Activated naive CD4-positive, alpha-beta T cell (primary cell): ENCODE results near the gene ZNF366.

Experiments used
- DNase-seq, 4 experiments: peaks; one replicate each; lab custom pipeline; 2025; lab: John Stamatoyannopoulos, UW

Gene ZNF366, protein sequence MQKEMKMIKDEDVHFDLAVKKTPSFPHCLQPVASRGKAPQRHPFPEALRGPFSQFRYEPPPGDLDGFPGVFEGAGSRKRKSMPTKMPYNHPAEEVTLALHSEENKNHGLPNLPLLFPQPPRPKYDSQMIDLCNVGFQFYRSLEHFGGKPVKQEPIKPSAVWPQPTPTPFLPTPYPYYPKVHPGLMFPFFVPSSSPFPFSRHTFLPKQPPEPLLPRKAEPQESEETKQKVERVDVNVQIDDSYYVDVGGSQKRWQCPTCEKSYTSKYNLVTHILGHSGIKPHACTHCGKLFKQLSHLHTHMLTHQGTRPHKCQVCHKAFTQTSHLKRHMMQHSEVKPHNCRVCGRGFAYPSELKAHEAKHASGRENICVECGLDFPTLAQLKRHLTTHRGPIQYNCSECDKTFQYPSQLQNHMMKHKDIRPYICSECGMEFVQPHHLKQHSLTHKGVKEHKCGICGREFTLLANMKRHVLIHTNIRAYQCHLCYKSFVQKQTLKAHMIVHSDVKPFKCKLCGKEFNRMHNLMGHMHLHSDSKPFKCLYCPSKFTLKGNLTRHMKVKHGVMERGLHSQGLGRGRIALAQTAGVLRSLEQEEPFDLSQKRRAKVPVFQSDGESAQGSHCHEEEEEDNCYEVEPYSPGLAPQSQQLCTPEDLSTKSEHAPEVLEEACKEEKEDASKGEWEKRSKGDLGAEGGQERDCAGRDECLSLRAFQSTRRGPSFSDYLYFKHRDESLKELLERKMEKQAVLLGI

GRCh38 chr5:72507231-72507906 lies at the start of gene ZNF366:
TSS of gene ZNF366 (minus strand) at chr5:72507410. CDS start at chr5:72461496, 45,914 bp downstream.
- no peak for DNase-seq

- no peak for DNase-seq
Observed at GRCh38 chr5:72556351-72557166, 49.3 kb upstream of the ZNF366 start.

- no peak for DNase-seq
Observed at GRCh38 chr5:72555871-72556270, 48.7 kb upstream of the ZNF366 start.

GRCh38 chr5:72554897-72555296 lies 47.7 kb upstream of the ZNF366 start:
- no peak for DNase-seq

- no peak for DNase-seq
Observed at GRCh38 chr5:72552041-72552557, 44.9 kb upstream of the ZNF366 start.

DNA sequence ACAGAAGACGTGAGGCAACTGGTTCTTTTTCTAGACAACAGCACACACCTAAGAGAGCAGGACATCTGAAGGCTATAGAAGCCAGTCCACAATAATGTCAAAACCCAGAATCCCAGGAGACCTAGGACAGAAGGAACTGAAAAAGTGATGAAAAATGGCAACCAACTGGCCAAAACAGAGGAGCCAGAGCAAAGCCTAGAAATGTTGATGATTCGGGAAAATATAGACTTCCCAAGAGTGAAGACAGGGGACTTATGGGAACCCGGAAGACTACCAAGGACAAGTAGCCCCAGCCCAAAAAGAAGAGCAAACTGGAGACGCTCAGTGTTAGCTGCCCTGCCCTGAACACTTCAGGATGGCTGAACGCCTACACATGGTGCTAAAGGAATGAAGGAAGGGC lies 43.4 kb upstream of the ZNF366 start:
- DNase-seq, result no peak

- no peak for DNase-seq
Observed at GRCh38 chr5:72543811-72544210, 36.6 kb upstream of the ZNF366 start.

GRCh38 chr5:72543365-72543764 lies 36.2 kb upstream of the ZNF366 start:
- DNase-seq, result no peak

- no peak for DNase-seq
Observed at GRCh38 chr5:72542695-72543094, 35.5 kb upstream of the ZNF366 start.

DNA sequence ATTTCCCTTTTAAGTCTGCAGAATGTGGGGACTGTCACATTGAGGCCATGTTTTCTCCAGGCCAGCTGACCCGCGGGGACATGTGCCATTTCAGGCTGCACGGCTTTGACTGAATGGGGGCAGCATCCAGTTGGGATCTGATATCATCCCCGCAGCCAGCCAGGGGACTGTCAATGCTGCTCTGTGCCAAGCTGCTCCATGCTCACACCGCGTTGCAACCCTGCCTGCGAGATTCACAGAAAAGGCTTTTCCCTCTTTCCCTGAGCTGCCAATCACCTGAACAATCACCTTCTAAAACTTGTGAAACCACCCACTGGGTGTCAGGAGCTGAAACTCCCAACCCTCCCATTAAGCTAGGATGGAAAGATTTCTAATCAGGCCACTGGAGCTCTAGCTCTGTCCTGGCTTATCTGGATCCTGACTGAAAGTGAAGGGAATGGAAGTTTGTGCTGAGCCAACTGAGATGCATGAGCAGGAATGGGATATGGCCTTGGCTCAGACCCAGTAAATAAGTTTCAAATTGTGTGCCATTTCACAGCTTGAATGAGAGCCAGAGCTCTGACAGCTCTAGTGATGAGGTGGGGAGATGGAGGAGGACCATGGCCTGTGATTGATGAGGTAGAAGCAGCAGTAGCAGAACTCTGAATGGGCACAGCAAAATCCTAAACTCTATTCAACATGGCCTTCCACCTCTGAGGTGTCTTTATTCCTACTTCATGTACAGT lies 34.5 kb upstream of the ZNF366 start:
- DNase-seq, result no peak

- DNase-seq, result no peak
Observed at GRCh38 chr5:72540759-72541438, 33.7 kb upstream of the ZNF366 start.

GRCh38 chr5:72539726-72540125 lies 32.5 kb upstream of the ZNF366 start:
- DNase-seq, result no peak

DNA sequence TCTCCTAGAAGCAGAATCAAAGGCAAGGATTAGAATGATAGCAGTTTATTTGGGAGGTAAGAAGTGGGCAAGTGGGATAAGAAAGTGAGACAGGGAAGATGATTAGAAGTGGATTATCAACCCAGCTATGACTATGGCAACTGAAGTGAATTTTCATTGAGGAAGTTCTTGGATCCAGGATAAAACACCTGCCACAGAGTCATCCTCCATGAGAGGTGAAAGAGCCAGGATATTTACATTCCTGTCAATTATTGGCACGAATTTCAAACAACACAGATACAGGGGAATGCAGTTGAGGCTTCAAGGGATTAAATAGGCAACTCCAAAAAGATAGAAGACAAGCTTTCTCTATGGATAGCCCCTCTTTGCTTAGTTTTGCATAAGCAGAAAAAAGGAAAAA lies 31.8 kb upstream of the ZNF366 start:
- no peak for DNase-seq

DNA sequence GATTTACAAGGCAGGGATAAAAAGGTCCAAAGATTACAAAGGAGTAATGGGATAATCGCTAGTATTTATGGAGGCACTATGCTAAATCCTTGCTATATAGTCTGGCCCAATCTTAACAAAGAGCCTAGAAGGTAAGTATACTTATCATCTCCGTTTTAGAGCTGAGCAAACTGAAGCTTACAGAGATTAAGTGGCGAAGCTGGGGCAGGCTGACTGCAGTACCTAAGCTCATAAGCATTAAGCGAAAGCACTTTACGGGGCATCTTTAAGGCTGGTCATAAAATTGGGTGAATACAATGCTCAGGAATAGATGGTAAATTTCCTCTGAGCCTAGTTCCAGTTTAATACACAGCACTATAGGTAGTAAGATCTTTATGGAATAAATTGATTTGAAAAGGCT lies 30.0 kb upstream of the ZNF366 start:
- DNase-seq, result no peak

DNA sequence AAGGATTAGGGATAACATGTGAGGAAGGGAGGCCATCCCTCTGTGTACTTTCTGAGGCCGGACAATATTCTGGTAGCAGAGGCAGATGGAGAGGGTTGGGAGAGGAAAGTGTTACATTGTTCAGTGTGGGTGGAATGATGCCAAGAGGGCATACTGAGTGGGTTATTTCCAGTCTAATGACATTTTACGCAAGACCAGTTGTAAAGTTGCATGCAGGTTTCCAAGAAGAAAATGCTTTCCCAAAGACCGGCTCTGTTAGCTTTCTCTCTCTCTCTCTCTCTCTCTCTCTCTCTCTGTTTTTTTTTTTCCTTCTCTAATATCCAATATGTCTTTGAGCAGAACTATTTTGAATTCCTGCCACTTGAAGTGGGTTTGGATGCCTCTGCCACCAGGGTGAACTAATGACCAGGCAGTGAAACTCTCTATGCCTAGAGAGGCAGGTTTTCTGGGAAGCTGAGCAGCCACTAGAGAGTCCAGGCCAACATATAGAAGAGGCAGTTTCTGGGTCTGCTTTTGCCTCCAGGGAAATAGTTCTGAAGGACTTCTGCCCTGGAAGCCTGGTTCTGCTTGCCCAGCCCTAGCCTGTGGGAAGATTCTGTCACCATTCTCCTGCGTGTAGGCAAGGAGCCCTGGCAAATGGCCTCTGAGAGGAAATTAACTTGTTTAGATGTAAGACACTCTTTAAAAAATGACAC lies 24.4 kb upstream of the ZNF366 start:
- DNase-seq, result no peak

- no peak for DNase-seq
Observed at GRCh38 chr5:72530196-72530595, 23.0 kb upstream of the ZNF366 start.

DNA sequence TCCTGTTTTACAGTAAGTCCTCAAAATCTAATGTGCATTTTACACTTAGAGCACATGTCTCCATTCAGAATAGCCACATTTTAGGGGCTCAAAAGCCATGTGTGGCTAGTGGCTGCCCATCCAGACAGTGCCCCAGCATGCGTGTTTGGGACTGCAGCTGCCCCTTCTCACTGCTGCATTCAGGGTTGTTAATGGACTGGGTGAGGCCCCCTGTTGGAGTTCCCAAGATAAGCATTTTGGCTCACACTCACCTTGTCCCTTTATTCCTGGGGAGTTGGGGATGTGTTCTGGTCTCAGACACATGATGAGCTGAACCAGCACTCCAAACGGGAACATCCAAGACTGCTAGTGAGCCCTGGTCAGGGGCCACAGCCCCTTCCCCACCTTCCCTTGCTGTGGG lies 22.2 kb upstream of the ZNF366 start:
- DNase-seq, result no peak

GRCh38 chr5:72525816-72526215 lies 18.6 kb upstream of the ZNF366 start:
- DNase-seq, result no peak

DNA sequence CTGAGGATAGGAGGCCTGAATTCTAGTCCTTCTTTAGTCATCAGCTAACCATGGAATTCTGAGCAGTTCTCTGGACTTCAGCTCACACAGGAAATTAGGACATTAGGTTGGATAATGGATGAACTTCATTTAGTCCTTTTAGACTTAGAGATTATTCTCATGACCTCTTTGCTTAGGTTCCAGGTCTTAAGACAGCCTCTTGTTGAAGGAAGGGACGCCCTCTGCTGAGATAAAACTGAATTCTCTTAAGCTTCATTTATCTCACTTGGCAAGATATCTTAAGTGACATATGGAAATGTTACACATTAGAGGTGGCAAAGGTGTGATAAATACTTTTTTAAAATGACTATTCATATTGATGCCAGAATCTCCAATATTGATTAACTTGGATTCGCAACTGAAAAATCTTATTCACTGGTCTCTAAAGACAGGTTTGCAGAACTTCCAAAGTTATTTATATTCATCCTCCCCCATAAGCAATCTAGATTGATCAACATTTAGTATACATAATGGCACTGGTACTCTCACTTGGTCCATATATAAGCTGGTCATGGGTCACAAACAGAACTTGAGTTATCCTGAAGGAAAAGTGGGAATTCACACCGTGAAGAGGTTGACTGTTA lies 16.9 kb upstream of the ZNF366 start:
- no peak for DNase-seq
